OCI-LY7 (cell line): ENCODE measurements around the gene PEX5L. TPM values are rescaled to one million over a fixed set of nuclear protein-coding genes. Genes with fewer than 3 reads are reported as not detected.

Experiments used
- BruUV-seq: library from RNA; stranded (reverse); fragments of 400-500 nt; replicated peaks from 2 replicates; lab custom pipeline; 2021; lab: Mats Ljungman, UMichigan
- CTCF ChIA-PET: fragments of 300-600 bp; sonication (Branson Sonifier 250); formaldehyde crosslinking; loops from one replicate; lab custom pipeline; 2022; ENCODE audit warnings: antibody characterized with exemption; ENCODE audit not compliant: unreplicated experiment; lab: Charles Lee
- POLR2A ChIA-PET: fragments of 300-600 bp; sonication (Branson Sonifier 250); formaldehyde crosslinking; loops from one replicate; lab custom pipeline; 2022; ENCODE audit warnings: antibody characterized with exemption; lab: Charles Lee
- DNase-seq: peaks from one replicate; pipeline ENCODE4 v3.0.0-alpha.2; 2015; ENCODE audit warnings: low spot score
- H2AFZ ChIP-seq: fragments of 200-600 bp; sonication (generic), shearing (Covaris generic); 2 replicates; pipeline ENCODE4 v1.6.1; 2014; ENCODE audit warnings: mild to moderate bottlenecking, antibody characterized with exemption, low read length, moderate library complexity
- H3K27ac ChIP-seq: fragments of 200-600 bp; sonication (generic); 2 replicates; pipeline ENCODE4 v1.5.1; 2014; ENCODE audit warnings: mixed run types, low read depth, mild to moderate bottlenecking, moderate library complexity, low read length, inconsistent platforms; ENCODE audit not compliant: poor library complexity, severe bottlenecking
- H3K36me3 ChIP-seq: fragments of 200-600 bp; sonication (generic); 2 replicates; pipeline ENCODE4 v1.6.1; 2014; ENCODE audit warnings: mild to moderate bottlenecking, antibody characterized with exemption, low read length, moderate library complexity, mixed read lengths; ENCODE audit not compliant: insufficient read depth
- H3K4me1 ChIP-seq: fragments of 200-600 bp; sonication (generic); 2 replicates; pipeline ENCODE4 v1.5.1; 2014; ENCODE audit warnings: mild to moderate bottlenecking, low read length; ENCODE audit not compliant: insufficient read depth, poor library complexity, severe bottlenecking
- H3K4me2 ChIP-seq: fragments of 200-600 bp; sonication (generic); 2 replicates; pipeline ENCODE4 v1.6.1; 2014; ENCODE audit warnings: mild to moderate bottlenecking, low read length
- H3K4me3 ChIP-seq: fragments of 200-600 bp; sonication (generic); 2 replicates; pipeline ENCODE4 v1.5.1; 2014; ENCODE audit warnings: mild to moderate bottlenecking, low read depth, low read length; ENCODE audit not compliant: poor library complexity, severe bottlenecking
- H3K79me2 ChIP-seq: fragments of 200-600 bp; sonication (generic); 2 replicates; pipeline ENCODE4 v1.6.1; 2016; ENCODE audit warnings: low read depth, mild to moderate bottlenecking, low read length, moderate library complexity, mixed read lengths; ENCODE audit not compliant: insufficient read depth
- H3K9me2 ChIP-seq: fragments of 200-600 bp; sonication (generic); 2 replicates; pipeline ENCODE4 v1.6.1; 2016; ENCODE audit warnings: mild to moderate bottlenecking, low read length, mixed read lengths; ENCODE audit not compliant: insufficient read depth
- H3K9me3 ChIP-seq: fragments of 200-600 bp; sonication (generic); 2 replicates; pipeline ENCODE4 v1.6.1; 2014; ENCODE audit warnings: mild to moderate bottlenecking, mixed run types, low read length, mixed read lengths
- H4K20me1 ChIP-seq: fragments of 200-600 bp; sonication (generic); 2 replicates; pipeline ENCODE4 v1.6.1; 2014; ENCODE audit warnings: mild to moderate bottlenecking, antibody characterized with exemption, low read length, moderate library complexity, mixed read lengths; ENCODE audit not compliant: insufficient read depth
- EZH2phosphoT487 ChIP-seq: fragments of 200-600 bp; sonication (generic); IDR thresholded peaks from 2 replicates; pipeline ENCODE4 v1.6.1; 2018; ENCODE audit warnings: low read depth, borderline replicate concordance, mild to moderate bottlenecking, mixed run types, antibody characterized with exemption, low read length, moderate library complexity, mixed read lengths
- intact Hi-C: fragments of 100-400 bp; cut with micrococcal nuclease; formaldehyde crosslinking; loops from one replicate; pipeline ENCODE4 v1.10.0; 2022; ENCODE audit not compliant: unreplicated experiment
- total RNA-seq, 2 experiments: library from RNA; depleted of rRNA in 1 of 2; stranded (reverse); fragments of >200 nt in 1 of 2; shearing (Covaris generic) in 1 of 2; gene quantifications; 2 replicates each; pipeline ENCODE4 v1.2.3, GENCODE V29; 2014 to 2022
- TF ChIP-seq, protein P1 (sequence below): fragments of 200-600 bp; sonication (generic); conservative IDR thresholded peaks from 2 replicates; pipeline ENCODE4 v1.5.1; 2014; ENCODE audit warnings: mild to moderate bottlenecking, antibody characterized with exemption, low read length, moderate library complexity, mixed read lengths

PEX5L gene
- total RNA-seq, 2 experiments from 2014 or later = not detected

DNA sequence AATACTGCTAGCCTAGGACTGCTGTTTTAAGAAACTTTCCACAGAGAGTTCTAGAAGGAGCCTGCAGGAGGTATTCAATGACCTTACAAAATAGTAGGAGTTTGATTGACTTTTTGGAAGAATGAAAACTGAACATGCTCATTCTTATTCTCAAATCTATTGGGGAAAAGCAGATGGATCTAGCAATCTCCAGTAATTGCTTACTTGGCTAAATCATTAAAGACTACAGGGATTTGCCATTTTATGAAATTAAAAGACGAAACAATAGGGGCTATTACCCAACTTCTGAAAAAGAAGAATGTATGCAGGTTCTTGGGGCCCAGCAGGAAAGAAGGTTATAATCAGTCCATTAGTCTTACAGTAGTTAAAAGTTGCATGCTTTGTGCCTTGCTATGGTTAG lies 29.9 kb upstream of the PEX5L start:
- ChIA-PET POLR2A (no interaction called here), CTCF (no interaction called here)
- Histone ChIP-seq H3K4me1 (no peaks in the 10 kb centered on the region), H3K9me2 (no peaks in the 10 kb centered on the region), H2AFZ (no peak overlapping the region), H4K20me1 (no peaks in the 10 kb centered on the region), H3K9me3 (no peaks in the 10 kb centered on the region), H3K79me2 (no peaks in the 10 kb centered on the region), H3K36me3 (no peaks in the 10 kb centered on the region), H3K4me3 (no peak overlapping the region), H3K27ac (no peak overlapping the region), H3K4me2 (no peak overlapping the region)
- no TSS peak for BruUV-seq
- TF ChIP-seq EZH2phosphoT487 = no peak
- TF ChIP-seq, protein P1, sequence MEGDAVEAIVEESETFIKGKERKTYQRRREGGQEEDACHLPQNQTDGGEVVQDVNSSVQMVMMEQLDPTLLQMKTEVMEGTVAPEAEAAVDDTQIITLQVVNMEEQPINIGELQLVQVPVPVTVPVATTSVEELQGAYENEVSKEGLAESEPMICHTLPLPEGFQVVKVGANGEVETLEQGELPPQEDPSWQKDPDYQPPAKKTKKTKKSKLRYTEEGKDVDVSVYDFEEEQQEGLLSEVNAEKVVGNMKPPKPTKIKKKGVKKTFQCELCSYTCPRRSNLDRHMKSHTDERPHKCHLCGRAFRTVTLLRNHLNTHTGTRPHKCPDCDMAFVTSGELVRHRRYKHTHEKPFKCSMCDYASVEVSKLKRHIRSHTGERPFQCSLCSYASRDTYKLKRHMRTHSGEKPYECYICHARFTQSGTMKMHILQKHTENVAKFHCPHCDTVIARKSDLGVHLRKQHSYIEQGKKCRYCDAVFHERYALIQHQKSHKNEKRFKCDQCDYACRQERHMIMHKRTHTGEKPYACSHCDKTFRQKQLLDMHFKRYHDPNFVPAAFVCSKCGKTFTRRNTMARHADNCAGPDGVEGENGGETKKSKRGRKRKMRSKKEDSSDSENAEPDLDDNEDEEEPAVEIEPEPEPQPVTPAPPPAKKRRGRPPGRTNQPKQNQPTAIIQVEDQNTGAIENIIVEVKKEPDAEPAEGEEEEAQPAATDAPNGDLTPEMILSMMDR = no peak
- no peak for DNase-seq
- intact Hi-C loops = no loop called here

DNA sequence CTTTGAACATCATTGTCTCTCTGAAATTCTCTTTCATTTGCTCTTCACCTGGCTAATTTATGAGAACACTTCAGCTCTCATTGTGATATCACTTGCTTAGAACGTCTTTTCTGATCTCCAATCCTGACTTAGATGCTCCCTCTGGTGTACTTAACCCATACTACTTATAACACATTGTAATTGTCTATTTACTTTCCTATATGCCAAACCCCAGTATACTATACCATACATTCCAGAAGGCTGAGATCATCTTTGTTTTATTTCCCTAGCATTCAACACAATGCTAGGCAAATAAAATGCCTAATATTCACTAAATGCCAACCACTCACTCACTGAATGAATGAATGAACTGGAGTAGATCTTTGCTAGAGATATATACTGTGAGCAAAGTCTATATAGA lies 27.0 kb upstream of the PEX5L start:
- no TSS peak for BruUV-seq
- H3K9me3 ChIP-seq = no peaks in the 10 kb centered on the region
- no peaks in the 10 kb centered on the region for H3K36me3 ChIP-seq
- H3K27ac ChIP-seq = no peak overlapping the region
- no peak for TF ChIP-seq EZH2phosphoT487
- TF ChIP-seq, protein P1 = peak; percentile 33; the same call in 1 of the 2 replicates
- H3K4me1 ChIP-seq = no peaks in the 10 kb centered on the region
- no peaks in the 10 kb centered on the region for H3K9me2 ChIP-seq
- no peaks in the 10 kb centered on the region for H4K20me1 ChIP-seq
- ChIA-PET CTCF (no interaction called here), POLR2A (interaction anchor here (0.6 kb wide), 1 partner anchor 19 kb away, joined by 4 read pairs; no protein-coding TSS in a partner anchor)
- DNase-seq = peak; percentile 9
- no peak overlapping the region for H3K4me2 ChIP-seq
- H3K79me2 ChIP-seq = no peaks in the 10 kb centered on the region
- no peak overlapping the region for H3K4me3 ChIP-seq
- H2AFZ ChIP-seq = no peak overlapping the region
- intact Hi-C loops = loop anchor here (1.0 kb wide), 1 partner anchor 134 kb away; no protein-coding TSS in a partner anchor

DNA sequence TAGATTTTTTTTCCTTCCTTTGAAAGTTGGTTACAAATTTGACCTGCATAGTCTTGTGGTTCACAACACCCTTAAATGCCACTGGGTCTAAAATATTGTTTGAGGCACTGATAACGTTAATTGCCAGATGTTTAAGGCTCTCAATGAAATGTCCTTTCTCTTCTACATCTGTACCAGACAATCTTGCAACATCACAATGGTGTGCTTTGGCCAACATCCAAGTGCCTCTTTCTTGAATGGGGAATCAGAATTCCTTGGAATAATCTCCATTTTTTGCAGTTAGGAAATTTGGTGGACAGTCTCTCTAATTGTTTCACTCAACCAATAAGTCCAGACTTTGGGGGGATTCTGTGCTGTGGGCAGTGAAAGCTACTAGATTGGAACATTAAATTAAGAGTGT lies 26.0 kb upstream of the PEX5L start:
- no peaks in the 10 kb centered on the region for H4K20me1 ChIP-seq
- no peaks in the 10 kb centered on the region for H3K4me1 ChIP-seq
- H3K4me3 ChIP-seq = no peak overlapping the region
- no peak for DNase-seq
- ChIA-PET POLR2A (interaction anchor here (0.6 to 1.5 kb wide), 3 partner anchors 9 to 111 kb away, joined by 3 read pairs; no protein-coding TSS in a partner anchor), CTCF (no interaction called here)
- no peaks in the 10 kb centered on the region for H3K79me2 ChIP-seq
- intact Hi-C loops = no loop called here
- no peaks in the 10 kb centered on the region for H3K36me3 ChIP-seq
- no TSS peak for BruUV-seq
- no peak for TF ChIP-seq EZH2phosphoT487
- TF ChIP-seq, protein P1 = no peak
- no peaks in the 10 kb centered on the region for H3K9me2 ChIP-seq
- no peak overlapping the region for H2AFZ ChIP-seq
- no peak overlapping the region for H3K27ac ChIP-seq
- no peak overlapping the region for H3K4me2 ChIP-seq
- no peaks in the 10 kb centered on the region for H3K9me3 ChIP-seq
